ENCODE measurements around the gene RNF26. TPM values are rescaled to one million over a fixed set of nuclear protein-coding genes. Genes with fewer than 3 reads are reported as not detected.

RNF26 gene
- total and polyA plus RNA-seq, 2 of the 13 experiments (the other 11 are each of a cell fraction or from before 2014, with no cell fraction given) = 11.9 to 26.3 TPM

GRCh38 chr11:119376197-119376847 is 42.0 kb downstream of the RNF26 start (continued):
- TF ChIP-seq, protein P1, sequence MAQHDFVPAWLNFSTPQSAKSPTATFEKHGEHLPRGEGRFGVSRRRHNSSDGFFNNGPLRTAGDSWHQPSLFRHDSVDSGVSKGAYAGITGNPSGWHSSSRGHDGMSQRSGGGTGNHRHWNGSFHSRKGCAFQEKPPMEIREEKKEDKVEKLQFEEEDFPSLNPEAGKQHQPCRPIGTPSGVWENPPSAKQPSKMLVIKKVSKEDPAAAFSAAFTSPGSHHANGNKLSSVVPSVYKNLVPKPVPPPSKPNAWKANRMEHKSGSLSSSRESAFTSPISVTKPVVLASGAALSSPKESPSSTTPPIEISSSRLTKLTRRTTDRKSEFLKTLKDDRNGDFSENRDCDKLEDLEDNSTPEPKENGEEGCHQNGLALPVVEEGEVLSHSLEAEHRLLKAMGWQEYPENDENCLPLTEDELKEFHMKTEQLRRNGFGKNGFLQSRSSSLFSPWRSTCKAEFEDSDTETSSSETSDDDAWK (CRISPR knock-in tag; IDR thresholded peaks at IDR 0.05) = no peak
- TF ChIP-seq ZBTB44 (CRISPR knock-in tag; IDR thresholded peaks at IDR 0.05) = no peak
- TF ChIP-seq ZFP62 (CRISPR knock-in tag; IDR thresholded peaks at IDR 0.05) = no peak
- no peak for TF ChIP-seq ZNF616 (CRISPR knock-in tag; IDR thresholded peaks at IDR 0.05; ENCODE audit: low read depth)
- no peak for TF ChIP-seq MAFK (conservative IDR thresholded peaks at IDR 0.05 in 1 of 2, IDR thresholded peaks at IDR 0.05 in 1 of 2; ENCODE audit: low read length in 2 of 2)
- TF ChIP-seq KLF9 (CRISPR knock-in tag; IDR thresholded peaks at IDR 0.05; ENCODE audit: low read depth) = no peak
- no peak for TF ChIP-seq ZBTB42 (CRISPR knock-in tag; IDR thresholded peaks at IDR 0.05)
- no peak for TF ChIP-seq MEF2D (CRISPR knock-in tag; IDR thresholded peaks at IDR 0.05)
- no peak for TF ChIP-seq ATRX (CRISPR knock-in tag; IDR thresholded peaks at IDR 0.05; ENCODE audit: borderline replicate concordance)
- TF ChIP-seq ZNF431 (CRISPR knock-in tag; IDR thresholded peaks at IDR 0.05; ENCODE audit: borderline replicate concordance, low read depth) = no peak
- TF ChIP-seq FOXM1 (CRISPR knock-in tag; IDR thresholded peaks at IDR 0.05) = no peak
- TF ChIP-seq, protein P2, sequence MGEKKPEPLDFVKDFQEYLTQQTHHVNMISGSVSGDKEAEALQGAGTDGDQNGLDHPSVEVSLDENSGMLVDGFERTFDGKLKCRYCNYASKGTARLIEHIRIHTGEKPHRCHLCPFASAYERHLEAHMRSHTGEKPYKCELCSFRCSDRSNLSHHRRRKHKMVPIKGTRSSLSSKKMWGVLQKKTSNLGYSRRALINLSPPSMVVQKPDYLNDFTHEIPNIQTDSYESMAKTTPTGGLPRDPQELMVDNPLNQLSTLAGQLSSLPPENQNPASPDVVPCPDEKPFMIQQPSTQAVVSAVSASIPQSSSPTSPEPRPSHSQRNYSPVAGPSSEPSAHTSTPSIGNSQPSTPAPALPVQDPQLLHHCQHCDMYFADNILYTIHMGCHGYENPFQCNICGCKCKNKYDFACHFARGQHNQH (CRISPR knock-in tag; IDR thresholded peaks at IDR 0.05) = 0 out of 2 replicates have a peak, but pooled peaks have one; percentile 37
- no peak for TF ChIP-seq EED (CRISPR knock-in tag; IDR thresholded peaks at IDR 0.05)
- TF ChIP-seq, protein P3, sequence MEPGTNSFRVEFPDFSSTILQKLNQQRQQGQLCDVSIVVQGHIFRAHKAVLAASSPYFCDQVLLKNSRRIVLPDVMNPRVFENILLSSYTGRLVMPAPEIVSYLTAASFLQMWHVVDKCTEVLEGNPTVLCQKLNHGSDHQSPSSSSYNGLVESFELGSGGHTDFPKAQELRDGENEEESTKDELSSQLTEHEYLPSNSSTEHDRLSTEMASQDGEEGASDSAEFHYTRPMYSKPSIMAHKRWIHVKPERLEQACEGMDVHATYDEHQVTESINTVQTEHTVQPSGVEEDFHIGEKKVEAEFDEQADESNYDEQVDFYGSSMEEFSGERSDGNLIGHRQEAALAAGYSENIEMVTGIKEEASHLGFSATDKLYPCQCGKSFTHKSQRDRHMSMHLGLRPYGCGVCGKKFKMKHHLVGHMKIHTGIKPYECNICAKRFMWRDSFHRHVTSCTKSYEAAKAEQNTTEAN (CRISPR knock-in tag; conservative IDR thresholded peaks at IDR 0.05) = no peak
- no peak for TF ChIP-seq HMGA1 (CRISPR knock-in tag; conservative IDR thresholded peaks at IDR 0.05)
- no peak for TF ChIP-seq MATR3 (CRISPR knock-in tag; IDR thresholded peaks at IDR 0.05)
- TF ChIP-seq MTA3 (CRISPR knock-in tag; IDR thresholded peaks at IDR 0.05) = no peak
- peak; percentile 57 for TF ChIP-seq ZNF574 (CRISPR knock-in tag; IDR thresholded peaks at IDR 0.05)
- peak; percentile 75 for TF ChIP-seq HOXA5 (CRISPR knock-in tag; IDR thresholded peaks at IDR 0.05)
- peak in 1 of 2 experiments; percentile 28; a peak in 1 of 4 replicates for TF ChIP-seq POLR2A (IDR thresholded peaks at IDR 0.05; ENCODE audit: insufficient read depth in 1 of 2, low read depth in 2 of 2, low read length in 2 of 2)
